HCT116 (cell line): Measurements from ENCODE around the gene RBBP6.

Experiments
- EZH2 ChIP-seq: fragments of 200-600 bp; sonication (generic); IDR thresholded peaks from 2 replicates; pipeline ENCODE4 v1.6.1; 2017; ENCODE audit warnings: antibody characterized with exemption, mixed run types
- EZH2phosphoT487 ChIP-seq: fragments of 200-600 bp; IDR thresholded peaks from 2 replicates; pipeline ENCODE4 v1.6.1; 2018; ENCODE audit warnings: antibody characterized with exemption, borderline replicate concordance
- ZFX ChIP-seq: fragments of 450-650 bp; IDR thresholded peaks from 2 replicates; pipeline ENCODE4 v1.6.1; 2017
- TF ChIP-seq, protein P1 (sequence below), 3 experiments: fragments of 200-600 bp in 1 of 3; sonication (generic) in 1 of 3; IDR thresholded peaks in 2 of 3; conservative IDR thresholded peaks in 1 of 3; 2 replicates each; pipeline ENCODE4 v1.5.1; 2012 to 2017; ENCODE audit warnings: low read depth in 2 of 3, low read length in 2 of 3, antibody characterized with exemption in 1 of 3, borderline replicate concordance in 1 of 3, control low read depth in 1 of 3, mild to moderate bottlenecking in 1 of 3, mixed read lengths in 1 of 3, mixed run types in 1 of 3, moderate library complexity in 1 of 3; ENCODE audit not compliant: insufficient read depth in 1 of 3

DNA sequence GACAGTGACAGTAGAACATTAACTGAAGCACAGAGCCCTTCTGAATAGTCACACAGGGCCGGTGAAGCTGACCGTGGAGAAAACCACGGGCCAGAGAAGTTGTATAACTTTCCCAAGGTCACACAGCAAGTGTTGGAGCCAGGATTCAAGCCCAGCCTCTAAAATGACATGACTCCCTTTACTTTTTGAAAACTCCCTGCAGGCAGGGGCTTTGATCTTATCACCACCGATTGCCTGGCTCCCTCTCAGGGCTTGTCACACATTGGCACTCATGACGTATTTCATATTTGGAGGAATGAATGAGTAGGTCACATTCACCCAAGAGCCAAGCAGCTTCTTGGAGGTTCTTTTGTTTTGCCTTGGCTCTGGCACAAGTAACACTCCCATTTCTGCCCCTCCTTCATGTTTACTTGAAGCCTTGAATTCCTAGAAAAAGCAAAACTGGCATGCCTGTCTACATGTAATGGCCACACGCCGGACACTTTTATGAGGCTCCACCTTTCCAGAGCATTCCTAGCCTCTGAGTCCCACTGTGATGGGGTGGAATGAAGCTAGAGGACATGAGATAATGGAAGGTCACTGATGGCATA is 13.3 kb upstream of the RBBP6 start:
- TF ChIP-seq EZH2, result no peak
- no peak for TF ChIP-seq EZH2phosphoT487
- no peak for TF ChIP-seq ZFX
- TF ChIP-seq, protein P1, sequence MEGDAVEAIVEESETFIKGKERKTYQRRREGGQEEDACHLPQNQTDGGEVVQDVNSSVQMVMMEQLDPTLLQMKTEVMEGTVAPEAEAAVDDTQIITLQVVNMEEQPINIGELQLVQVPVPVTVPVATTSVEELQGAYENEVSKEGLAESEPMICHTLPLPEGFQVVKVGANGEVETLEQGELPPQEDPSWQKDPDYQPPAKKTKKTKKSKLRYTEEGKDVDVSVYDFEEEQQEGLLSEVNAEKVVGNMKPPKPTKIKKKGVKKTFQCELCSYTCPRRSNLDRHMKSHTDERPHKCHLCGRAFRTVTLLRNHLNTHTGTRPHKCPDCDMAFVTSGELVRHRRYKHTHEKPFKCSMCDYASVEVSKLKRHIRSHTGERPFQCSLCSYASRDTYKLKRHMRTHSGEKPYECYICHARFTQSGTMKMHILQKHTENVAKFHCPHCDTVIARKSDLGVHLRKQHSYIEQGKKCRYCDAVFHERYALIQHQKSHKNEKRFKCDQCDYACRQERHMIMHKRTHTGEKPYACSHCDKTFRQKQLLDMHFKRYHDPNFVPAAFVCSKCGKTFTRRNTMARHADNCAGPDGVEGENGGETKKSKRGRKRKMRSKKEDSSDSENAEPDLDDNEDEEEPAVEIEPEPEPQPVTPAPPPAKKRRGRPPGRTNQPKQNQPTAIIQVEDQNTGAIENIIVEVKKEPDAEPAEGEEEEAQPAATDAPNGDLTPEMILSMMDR (IDR thresholded peaks at IDR 0.05 in 2 of 3, conservative IDR thresholded peaks at IDR 0.05 in 1 of 3; ENCODE audit: borderline replicate concordance in 1 of 3, insufficient read depth in 1 of 3, low read depth in 2 of 3, low read length in 2 of 3), result no peak
